Upper lobe of left lung (tissue), 4 donors: ENCODE results near the gene UBXN4.

Experiments used
- EP300 ChIP-seq, 4 donors: sonication (generic); formaldehyde crosslinking; IDR thresholded peaks; one replicate each; pipeline ENCODE4 v1.5.1; 2017; ENCODE audit warnings: antibody characterized with exemption in 4 of 4, control low read depth in 2 of 4
- POLR2A ChIP-seq, 4 donors: fragments of 450-650 bp; IDR thresholded peaks; one replicate each; pipeline ENCODE4 v1.5.1; 2016 to 2017; ENCODE audit warnings: antibody characterized with exemption in 4 of 4, mild to moderate bottlenecking in 2 of 4
- POLR2AphosphoS5 ChIP-seq, 2 donors: sonication (generic); formaldehyde crosslinking; IDR thresholded peaks; one replicate each; pipeline ENCODE4 v1.5.1; 2017; ENCODE audit warnings: antibody characterized with exemption in 2 of 2
- TF ChIP-seq, protein P1 (sequence below), 6 experiments: fragments of 450-650 bp in 4 of 6; fragments of 200-600 bp in 2 of 6; sonication (generic) in 2 of 6; IDR thresholded peaks; one replicate each; pipeline ENCODE4 v1.5.1; 2016 to 2019; ENCODE audit warnings: antibody characterized with exemption in 6 of 6

GRCh38 chr2:135791418-135792190 is 49.9 kb downstream of the UBXN4 start:
- no peak for TF ChIP-seq POLR2A (IDR thresholded peaks at IDR 0.05)
- TF ChIP-seq, protein P1, sequence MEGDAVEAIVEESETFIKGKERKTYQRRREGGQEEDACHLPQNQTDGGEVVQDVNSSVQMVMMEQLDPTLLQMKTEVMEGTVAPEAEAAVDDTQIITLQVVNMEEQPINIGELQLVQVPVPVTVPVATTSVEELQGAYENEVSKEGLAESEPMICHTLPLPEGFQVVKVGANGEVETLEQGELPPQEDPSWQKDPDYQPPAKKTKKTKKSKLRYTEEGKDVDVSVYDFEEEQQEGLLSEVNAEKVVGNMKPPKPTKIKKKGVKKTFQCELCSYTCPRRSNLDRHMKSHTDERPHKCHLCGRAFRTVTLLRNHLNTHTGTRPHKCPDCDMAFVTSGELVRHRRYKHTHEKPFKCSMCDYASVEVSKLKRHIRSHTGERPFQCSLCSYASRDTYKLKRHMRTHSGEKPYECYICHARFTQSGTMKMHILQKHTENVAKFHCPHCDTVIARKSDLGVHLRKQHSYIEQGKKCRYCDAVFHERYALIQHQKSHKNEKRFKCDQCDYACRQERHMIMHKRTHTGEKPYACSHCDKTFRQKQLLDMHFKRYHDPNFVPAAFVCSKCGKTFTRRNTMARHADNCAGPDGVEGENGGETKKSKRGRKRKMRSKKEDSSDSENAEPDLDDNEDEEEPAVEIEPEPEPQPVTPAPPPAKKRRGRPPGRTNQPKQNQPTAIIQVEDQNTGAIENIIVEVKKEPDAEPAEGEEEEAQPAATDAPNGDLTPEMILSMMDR (IDR thresholded peaks at IDR 0.05) = no peak
- no peak for TF ChIP-seq POLR2AphosphoS5 (IDR thresholded peaks at IDR 0.05)
- no peak for TF ChIP-seq EP300 (IDR thresholded peaks at IDR 0.05)
